Measurements from ENCODE around the gene MPST. TPM values are rescaled to one million over a fixed set of nuclear protein-coding genes. Genes with fewer than 3 reads are reported as not detected.

MPST gene
- total RNA-seq, 1 experiment from 2014 or later, result 68.6 TPM

DNA sequence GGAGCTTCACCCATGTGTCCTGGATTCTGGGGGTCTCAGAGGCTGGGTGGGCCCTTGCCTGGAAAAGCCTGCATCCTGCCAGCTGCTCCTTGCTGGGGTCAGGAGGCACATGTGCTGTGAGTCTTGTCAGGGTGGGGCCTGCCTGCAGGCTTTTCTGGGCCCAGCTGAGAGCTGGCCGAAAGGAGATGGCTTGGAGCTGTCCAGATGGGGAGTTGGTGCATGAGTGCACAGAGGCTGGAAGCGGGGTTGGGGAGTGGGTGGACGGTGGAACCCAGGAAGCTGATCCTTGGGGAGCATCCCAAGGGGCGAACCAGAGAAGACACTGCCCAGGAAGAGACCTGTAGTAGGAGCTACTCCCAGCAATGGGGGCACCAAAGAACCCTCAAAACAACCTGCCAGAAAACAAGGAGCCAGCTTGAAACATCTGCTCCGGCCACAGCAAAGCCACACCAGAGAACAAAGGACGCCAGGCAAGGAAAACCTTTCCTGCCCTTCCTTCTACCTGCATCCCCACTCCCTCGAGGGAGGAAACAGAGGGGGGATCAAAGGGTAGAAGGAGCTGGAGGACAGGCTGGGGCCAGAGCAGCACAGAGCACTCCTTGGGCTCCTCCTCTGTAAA lies 23.8 kb downstream of the MPST start:
- Histone ChIP-seq H3K27ac (ENCODE audit: low read depth, low read length) (no peak overlapping the region), H3K9me2 (ENCODE audit: insufficient read depth) (no peaks in the 10 kb centered on the region), H3K9me3 (ENCODE audit: control insufficient read depth in 1 of 2, insufficient read depth in 1 of 2, low read depth in 1 of 2, low read length in 2 of 2) (no peaks in the 10 kb centered on the region), H3K9ac (ENCODE audit: low read length) (no peak overlapping the region), H3K4me1 (ENCODE audit: control insufficient read depth in 1 of 2, insufficient read depth in 2 of 2, low read length in 2 of 2) (peaks cover 6 to 35% of the 10 kb centered on the region in 2 experiments; a peak in 3 of 4 replicates), H3K36me3 (ENCODE audit: control insufficient read depth in 1 of 2, insufficient read depth in 2 of 2, low read length in 2 of 2) (no peaks in the 10 kb centered on the region), H3K27me3 (ENCODE audit: insufficient read depth, low read length) (no peaks in the 10 kb centered on the region), H2AFZ (ENCODE audit: low read depth, low read length, poor library complexity, severe bottlenecking) (no peak overlapping the region), H4K20me1 (ENCODE audit: insufficient read depth) (no peaks in the 10 kb centered on the region), H3K79me2 (ENCODE audit: insufficient read depth, low read length) (no peaks in the 10 kb centered on the region), H3K4me3 (replicated peaks in 1 of 2; ENCODE audit: low read depth in 1 of 2, low read length in 2 of 2) (no peak overlapping the region), H3K4me2 (ENCODE audit: low read length) (peak overlapping the region; percentile 52)
- no TSS peak for BruUV-seq (replicated peaks)
- RAD21 ChIA-PET (ENCODE audit: low non-redundant PET in 1 of 2, low total read pairs in 2 of 2, uncharacterized antibody in 2 of 2, unreplicated experiment in 2 of 2), result no interaction called here
- peak; percentile 6; the same call in 1 of the 2 replicates for ATAC-seq
- no peak for TF ChIP-seq POLR2AphosphoS5 (IDR thresholded peaks at IDR 0.05; ENCODE audit: low read depth, low read length)
- TF ChIP-seq RAD21 (IDR thresholded peaks at IDR 0.05; ENCODE audit: low read depth), result no peak
- TF ChIP-seq, protein P1, sequence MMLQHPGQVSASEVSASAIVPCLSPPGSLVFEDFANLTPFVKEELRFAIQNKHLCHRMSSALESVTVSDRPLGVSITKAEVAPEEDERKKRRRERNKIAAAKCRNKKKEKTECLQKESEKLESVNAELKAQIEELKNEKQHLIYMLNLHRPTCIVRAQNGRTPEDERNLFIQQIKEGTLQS (IDR thresholded peaks at IDR 0.05), result no peak
- TF ChIP-seq, protein P2, sequence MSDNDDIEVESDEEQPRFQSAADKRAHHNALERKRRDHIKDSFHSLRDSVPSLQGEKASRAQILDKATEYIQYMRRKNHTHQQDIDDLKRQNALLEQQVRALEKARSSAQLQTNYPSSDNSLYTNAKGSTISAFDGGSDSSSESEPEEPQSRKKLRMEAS (IDR thresholded peaks at IDR 0.05), result no peak
- TF ChIP-seq, protein P3, sequence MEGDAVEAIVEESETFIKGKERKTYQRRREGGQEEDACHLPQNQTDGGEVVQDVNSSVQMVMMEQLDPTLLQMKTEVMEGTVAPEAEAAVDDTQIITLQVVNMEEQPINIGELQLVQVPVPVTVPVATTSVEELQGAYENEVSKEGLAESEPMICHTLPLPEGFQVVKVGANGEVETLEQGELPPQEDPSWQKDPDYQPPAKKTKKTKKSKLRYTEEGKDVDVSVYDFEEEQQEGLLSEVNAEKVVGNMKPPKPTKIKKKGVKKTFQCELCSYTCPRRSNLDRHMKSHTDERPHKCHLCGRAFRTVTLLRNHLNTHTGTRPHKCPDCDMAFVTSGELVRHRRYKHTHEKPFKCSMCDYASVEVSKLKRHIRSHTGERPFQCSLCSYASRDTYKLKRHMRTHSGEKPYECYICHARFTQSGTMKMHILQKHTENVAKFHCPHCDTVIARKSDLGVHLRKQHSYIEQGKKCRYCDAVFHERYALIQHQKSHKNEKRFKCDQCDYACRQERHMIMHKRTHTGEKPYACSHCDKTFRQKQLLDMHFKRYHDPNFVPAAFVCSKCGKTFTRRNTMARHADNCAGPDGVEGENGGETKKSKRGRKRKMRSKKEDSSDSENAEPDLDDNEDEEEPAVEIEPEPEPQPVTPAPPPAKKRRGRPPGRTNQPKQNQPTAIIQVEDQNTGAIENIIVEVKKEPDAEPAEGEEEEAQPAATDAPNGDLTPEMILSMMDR (IDR thresholded peaks at IDR 0.05 in 2 of 3, conservative IDR thresholded peaks at IDR 0.05 in 1 of 3; ENCODE audit: borderline replicate concordance in 1 of 3, insufficient read depth in 1 of 3, low read depth in 2 of 3, low read length in 2 of 3), result no peak
- no peak for TF ChIP-seq EGR1 (IDR thresholded peaks at IDR 0.05; ENCODE audit: low read depth)
- TF ChIP-seq CEBPB (IDR thresholded peaks at IDR 0.05; ENCODE audit: low read depth), result no peak
- TF ChIP-seq, protein P4, sequence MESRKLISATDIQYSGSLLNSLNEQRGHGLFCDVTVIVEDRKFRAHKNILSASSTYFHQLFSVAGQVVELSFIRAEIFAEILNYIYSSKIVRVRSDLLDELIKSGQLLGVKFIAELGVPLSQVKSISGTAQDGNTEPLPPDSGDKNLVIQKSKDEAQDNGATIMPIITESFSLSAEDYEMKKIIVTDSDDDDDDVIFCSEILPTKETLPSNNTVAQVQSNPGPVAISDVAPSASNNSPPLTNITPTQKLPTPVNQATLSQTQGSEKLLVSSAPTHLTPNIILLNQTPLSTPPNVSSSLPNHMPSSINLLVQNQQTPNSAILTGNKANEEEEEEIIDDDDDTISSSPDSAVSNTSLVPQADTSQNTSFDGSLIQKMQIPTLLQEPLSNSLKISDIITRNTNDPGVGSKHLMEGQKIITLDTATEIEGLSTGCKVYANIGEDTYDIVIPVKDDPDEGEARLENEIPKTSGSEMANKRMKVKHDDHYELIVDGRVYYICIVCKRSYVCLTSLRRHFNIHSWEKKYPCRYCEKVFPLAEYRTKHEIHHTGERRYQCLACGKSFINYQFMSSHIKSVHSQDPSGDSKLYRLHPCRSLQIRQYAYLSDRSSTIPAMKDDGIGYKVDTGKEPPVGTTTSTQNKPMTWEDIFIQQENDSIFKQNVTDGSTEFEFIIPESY (IDR thresholded peaks at IDR 0.05; ENCODE audit: extremely low read depth, insufficient replicate concordance, low read length), result no peak
- TF ChIP-seq, protein P5, sequence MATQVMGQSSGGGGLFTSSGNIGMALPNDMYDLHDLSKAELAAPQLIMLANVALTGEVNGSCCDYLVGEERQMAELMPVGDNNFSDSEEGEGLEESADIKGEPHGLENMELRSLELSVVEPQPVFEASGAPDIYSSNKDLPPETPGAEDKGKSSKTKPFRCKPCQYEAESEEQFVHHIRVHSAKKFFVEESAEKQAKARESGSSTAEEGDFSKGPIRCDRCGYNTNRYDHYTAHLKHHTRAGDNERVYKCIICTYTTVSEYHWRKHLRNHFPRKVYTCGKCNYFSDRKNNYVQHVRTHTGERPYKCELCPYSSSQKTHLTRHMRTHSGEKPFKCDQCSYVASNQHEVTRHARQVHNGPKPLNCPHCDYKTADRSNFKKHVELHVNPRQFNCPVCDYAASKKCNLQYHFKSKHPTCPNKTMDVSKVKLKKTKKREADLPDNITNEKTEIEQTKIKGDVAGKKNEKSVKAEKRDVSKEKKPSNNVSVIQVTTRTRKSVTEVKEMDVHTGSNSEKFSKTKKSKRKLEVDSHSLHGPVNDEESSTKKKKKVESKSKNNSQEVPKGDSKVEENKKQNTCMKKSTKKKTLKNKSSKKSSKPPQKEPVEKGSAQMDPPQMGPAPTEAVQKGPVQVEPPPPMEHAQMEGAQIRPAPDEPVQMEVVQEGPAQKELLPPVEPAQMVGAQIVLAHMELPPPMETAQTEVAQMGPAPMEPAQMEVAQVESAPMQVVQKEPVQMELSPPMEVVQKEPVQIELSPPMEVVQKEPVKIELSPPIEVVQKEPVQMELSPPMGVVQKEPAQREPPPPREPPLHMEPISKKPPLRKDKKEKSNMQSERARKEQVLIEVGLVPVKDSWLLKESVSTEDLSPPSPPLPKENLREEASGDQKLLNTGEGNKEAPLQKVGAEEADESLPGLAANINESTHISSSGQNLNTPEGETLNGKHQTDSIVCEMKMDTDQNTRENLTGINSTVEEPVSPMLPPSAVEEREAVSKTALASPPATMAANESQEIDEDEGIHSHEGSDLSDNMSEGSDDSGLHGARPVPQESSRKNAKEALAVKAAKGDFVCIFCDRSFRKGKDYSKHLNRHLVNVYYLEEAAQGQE (IDR thresholded peaks at IDR 0.05; ENCODE audit: low read depth), result no peak
- no peak for TF ChIP-seq EZH2phosphoT487 (IDR thresholded peaks at IDR 0.05; ENCODE audit: borderline replicate concordance)
- TF ChIP-seq ELF1 (IDR thresholded peaks at IDR 0.05; ENCODE audit: borderline replicate concordance, low read depth), result no peak
- no peak for TF ChIP-seq SIN3A (IDR thresholded peaks at IDR 0.05; ENCODE audit: low read depth)
- TF ChIP-seq ZNF274 (IDR thresholded peaks at IDR 0.05; ENCODE audit: low read depth, low read length), result no peak
- TF ChIP-seq FOSL1 (IDR thresholded peaks at IDR 0.05; ENCODE audit: low read depth), result no peak
- TF ChIP-seq SP1 (IDR thresholded peaks at IDR 0.05; ENCODE audit: low read depth), result no peak
- no peak for TF ChIP-seq ZFX (IDR thresholded peaks at IDR 0.05)
- no peak for TF ChIP-seq SRF (IDR thresholded peaks at IDR 0.05; ENCODE audit: low read depth)
- no peak for TF ChIP-seq EZH2 (IDR thresholded peaks at IDR 0.05)
- TF ChIP-seq POLR2A (IDR thresholded peaks at IDR 0.05; ENCODE audit: borderline replicate concordance, extremely low read depth, insufficient read depth, insufficient read length), result no peak
- POLR2A ChIA-PET, result no interaction called here
- CTCF ChIA-PET, result interaction anchor here (0.6 to 4.1 kb wide), 9 partner anchors 8 to 496 kb away, joined by 3 to 33 read pairs (median 5); partner anchors contain the start of gene KCTD17
- intact Hi-C loops (cut with micrococcal nuclease), result loop anchor here (5.0 kb wide), 1 partner anchor 261 kb away; no protein-coding TSS in a partner anchor
- no peak for DNase-seq (ENCODE audit: low read depth, low spot score)
